Measurements from ENCODE around the gene LRRC27.

DNA sequence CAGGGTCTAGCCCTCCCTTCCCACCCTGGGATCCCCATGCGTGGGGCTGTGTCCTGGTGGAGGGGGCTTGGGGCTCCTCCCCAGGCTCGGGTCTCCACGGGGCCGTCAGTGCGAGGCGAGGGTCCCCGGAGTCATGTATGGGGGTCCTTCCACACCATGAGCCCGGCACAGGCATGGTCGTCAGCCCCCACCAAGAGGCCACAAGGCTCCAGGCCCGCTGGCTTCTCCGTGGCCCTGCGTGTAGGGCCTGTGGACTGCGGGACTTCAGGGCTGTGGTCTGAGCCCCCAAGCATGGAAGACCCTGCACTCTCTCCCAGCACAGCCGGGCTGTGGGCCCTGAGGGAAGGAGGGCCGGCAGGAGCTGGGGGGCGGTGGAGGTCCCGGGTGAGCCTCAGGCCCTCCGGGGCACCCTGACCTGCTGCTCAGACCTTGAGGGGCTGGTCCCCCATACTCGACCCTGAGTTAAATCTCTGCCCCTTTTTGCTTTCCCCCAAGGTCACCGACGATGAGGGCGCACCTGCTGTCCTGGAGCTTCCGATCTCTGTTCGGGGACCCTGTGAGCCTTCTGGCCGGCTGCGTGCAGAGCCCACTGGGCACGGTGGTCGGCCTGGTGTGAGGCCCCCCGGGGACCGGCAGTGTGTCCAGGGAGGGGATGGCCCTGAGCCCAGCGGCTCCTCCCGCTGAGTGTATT is 84.7 kb downstream of the LRRC27 start:
- TF ChIP-seq CTCF (IDR thresholded peaks at IDR 0.05) (no peak), POLR2AphosphoS5 (IDR thresholded peaks at IDR 0.05) (no peak), EP300 (IDR thresholded peaks at IDR 0.05; ENCODE audit: low read depth) (no peak)

Data from transverse colon (tissue), 4 donors.